K562 treated with DMSO at 1 percent for 4 hours (cell line): ENCODE results near the gene STAB2. TPM values are rescaled to one million over a fixed set of nuclear protein-coding genes. Genes with fewer than 3 reads are reported as not detected.

Source experiments
- total RNA-seq: library from RNA; unstranded; fragments of 300-600 nt; gene quantifications from 2 replicates; pipeline ENCODE4 v1.2.3, GENCODE V29; 2022; ENCODE audit not compliant: insufficient read depth

STAB2 gene
- not detected in 2 replicates for total RNA-seq

GRCh38 chr12:103586791-103587370 lies at the start of gene STAB2:
Gene STAB2, plus strand, starts transcription at chr12:103587273. Its CDS starts 204 bp downstream, at chr12:103587477.

Other genes with a start within 250 kb of the STAB2 start
- gene C12orf42, start 91.3 kb upstream of the STAB2 start, total RNA-seq = not detected in 2 replicates